LNCaP clone FGC (cell line): ENCODE measurements around the gene RABL3.
"Not testable (repeated sequence)": the region's sequence is repeated elsewhere in the genome, so short reads cannot be mapped to it uniquely, and the experiment has no call there.

Experiments used
- DNase-seq: peaks from one replicate; pipeline ENCODE4 v3.0.0-alpha.2; 2011; ENCODE audit warnings: low read depth
- H3K4me3 ChIP-seq: 2 replicates; pipeline ENCODE4 v1.5.1; 2011; ENCODE audit warnings: mild to moderate bottlenecking, low read depth, low read length, control low read depth
- TF ChIP-seq, protein P1 (sequence below): IDR thresholded peaks from 2 replicates; pipeline ENCODE4 v1.5.1; 2012; ENCODE audit warnings: mild to moderate bottlenecking; ENCODE audit not compliant: control insufficient read depth, insufficient read depth; ENCODE audit errors: extremely low read depth

The RABL3 gene, protein sequence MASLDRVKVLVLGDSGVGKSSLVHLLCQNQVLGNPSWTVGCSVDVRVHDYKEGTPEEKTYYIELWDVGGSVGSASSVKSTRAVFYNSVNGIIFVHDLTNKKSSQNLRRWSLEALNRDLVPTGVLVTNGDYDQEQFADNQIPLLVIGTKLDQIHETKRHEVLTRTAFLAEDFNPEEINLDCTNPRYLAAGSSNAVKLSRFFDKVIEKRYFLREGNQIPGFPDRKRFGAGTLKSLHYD

DNA sequence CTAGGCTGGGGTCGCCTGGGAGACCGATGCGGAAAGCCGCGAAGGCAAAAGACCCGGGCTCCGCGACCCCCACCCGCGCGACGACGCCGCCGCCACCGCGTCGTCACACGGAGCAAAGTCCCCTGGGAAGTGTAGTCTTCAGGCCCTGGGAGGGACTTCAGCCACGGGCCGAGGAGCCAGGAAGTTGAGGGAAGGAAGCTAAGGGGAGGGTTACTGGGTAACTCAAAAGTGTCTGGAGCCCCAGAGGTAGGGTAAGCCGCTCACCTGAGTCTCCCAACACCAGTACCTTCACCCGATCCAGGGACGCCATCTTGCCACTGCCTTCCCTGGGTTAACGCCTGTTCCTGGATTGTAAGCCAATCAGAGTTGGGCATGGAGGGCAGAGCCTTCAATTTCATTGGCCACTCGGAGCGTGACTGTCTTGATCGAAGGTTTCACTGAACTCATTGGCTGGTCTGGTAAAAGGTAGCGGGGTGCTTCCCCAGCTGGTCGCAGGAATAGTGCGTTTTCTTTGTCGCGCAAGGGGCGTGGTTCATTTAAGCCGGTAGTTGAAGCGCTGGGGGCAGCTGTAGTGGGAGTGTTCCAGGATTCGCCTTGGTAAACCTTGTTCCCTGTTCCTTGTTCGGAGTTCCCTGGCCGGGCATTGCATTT, at the start of gene RABL3, which contains the start of gene GTF2E1:
RABL3 (minus strand) TSS at position 319 of the 651 bp plus-strand sequence; CDS start at position 310, 9 bp downstream.
GTF2E1 (plus strand) TSS at position 547 of the 651 bp plus-strand sequence. CDS start 7,809 bp downstream, outside the sequence.
- peak within 1 kb of the TSS; percentile 99 for H3K4me3 ChIP-seq
- DNase-seq: peak; percentile 100
- TF ChIP-seq, protein P1, sequence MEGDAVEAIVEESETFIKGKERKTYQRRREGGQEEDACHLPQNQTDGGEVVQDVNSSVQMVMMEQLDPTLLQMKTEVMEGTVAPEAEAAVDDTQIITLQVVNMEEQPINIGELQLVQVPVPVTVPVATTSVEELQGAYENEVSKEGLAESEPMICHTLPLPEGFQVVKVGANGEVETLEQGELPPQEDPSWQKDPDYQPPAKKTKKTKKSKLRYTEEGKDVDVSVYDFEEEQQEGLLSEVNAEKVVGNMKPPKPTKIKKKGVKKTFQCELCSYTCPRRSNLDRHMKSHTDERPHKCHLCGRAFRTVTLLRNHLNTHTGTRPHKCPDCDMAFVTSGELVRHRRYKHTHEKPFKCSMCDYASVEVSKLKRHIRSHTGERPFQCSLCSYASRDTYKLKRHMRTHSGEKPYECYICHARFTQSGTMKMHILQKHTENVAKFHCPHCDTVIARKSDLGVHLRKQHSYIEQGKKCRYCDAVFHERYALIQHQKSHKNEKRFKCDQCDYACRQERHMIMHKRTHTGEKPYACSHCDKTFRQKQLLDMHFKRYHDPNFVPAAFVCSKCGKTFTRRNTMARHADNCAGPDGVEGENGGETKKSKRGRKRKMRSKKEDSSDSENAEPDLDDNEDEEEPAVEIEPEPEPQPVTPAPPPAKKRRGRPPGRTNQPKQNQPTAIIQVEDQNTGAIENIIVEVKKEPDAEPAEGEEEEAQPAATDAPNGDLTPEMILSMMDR: no peak

DNA sequence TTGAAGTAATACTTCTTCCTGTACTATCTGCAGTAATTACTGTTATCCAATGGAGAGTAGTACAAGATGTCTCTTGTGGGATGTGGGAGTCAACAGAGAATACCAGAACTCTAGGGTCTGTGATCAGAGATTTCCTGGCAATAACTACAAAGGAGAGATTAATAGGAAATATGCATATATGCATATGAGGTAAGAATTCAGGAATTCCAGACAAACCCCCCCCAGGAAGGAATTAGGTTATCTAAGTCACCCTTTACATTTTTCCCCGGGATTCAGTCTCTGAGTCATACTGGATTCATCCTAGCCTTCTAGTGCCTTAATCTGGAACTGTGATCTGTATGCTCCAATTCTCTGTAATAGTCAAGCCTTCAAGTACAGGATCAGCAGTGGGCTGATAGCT, 49.6 kb upstream of the RABL3 start:
- no peak for DNase-seq
- TF ChIP-seq, protein P1: no peak
- H3K4me3 ChIP-seq: no peak overlapping the region

- TF ChIP-seq, protein P1: no peak
- DNase-seq: no peak
- no peak overlapping the region for H3K4me3 ChIP-seq
Observed at GRCh38 chr3:120791010-120791409, 48.7 kb upstream of the RABL3 start.

- not testable (repeated sequence) for H3K4me3 ChIP-seq, DNase-seq
Observed at GRCh38 chr3:120785832-120786231, 43.5 kb upstream of the RABL3 start.

- DNase-seq: no peak
Observed at GRCh38 chr3:120780977-120781376, 38.7 kb upstream of the RABL3 start.

DNA sequence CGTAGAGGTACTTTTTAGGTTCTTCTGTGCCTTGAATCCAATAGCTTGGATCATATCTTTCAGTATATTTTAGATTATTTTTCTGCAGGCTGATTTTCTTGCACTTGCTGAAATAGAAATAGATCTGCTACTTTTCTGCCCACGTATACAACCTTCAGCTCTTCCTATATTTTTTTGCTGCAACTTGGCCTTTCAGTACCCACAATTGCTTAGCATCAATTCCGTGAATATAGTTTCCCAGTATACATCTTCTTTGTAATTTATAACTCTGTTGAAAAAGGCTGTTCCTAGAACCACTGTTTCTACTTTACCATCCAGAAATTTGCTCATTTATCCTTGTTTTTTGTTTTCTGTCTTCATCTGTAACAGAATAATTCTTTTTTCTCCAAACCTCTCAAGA, 36.5 kb upstream of the RABL3 start:
- DNase-seq: no peak
- TF ChIP-seq, protein P1: no peak
- H3K4me3 ChIP-seq: no peak overlapping the region

More at GRCh38 chr3:120780977-120781376, 38.7 kb upstream of the RABL3 start:
- no peak overlapping the region for H3K4me3 ChIP-seq
- TF ChIP-seq, protein P1: no peak

DNA sequence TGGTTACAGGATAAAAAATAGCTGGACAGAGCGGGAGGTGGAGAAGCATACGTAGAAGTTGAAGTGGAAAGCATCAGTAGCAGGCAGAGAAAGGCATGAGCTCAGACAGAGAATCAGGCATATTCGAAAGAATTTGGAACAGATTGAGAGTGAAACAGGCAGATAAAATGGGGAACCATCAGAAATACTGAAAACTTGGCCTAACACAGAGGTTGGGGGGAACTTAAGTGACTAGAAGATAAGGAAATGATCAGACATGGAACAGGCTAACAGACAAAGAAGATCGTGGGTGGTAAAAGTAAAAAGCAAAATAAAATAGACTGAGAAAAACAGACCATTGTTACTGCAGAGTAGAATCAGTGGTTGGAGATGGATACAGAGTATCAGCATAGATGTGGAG, 33.1 kb upstream of the RABL3 start:
- no peak for DNase-seq
- TF ChIP-seq, protein P1: no peak
- H3K4me3 ChIP-seq: no peak overlapping the region
